B cell (primary cell): ENCODE measurements around the gene MTHFD2L. TPM values are rescaled to one million over a fixed set of nuclear protein-coding genes. Genes with fewer than 3 reads are reported as not detected.

Experiments used
- ATAC-seq: fragments of 200-7000 bp; cut with Tn5 transposase; one replicate; pipeline ENCODE4 v1.10.0; 2021; ENCODE audit warnings: low read depth, mild to moderate bottlenecking, moderate number of reproducible peaks, moderate library complexity
- CTCF ChIA-PET: fragments of 350-600 bp; sonication (Branson Sonifier 250); formaldehyde crosslinking; loops from one replicate; lab custom pipeline; 2021; ENCODE audit warnings: antibody characterized with exemption, inconsistent platforms; lab: Charles Lee
- POLR2A ChIA-PET: fragments of 350-600 bp; sonication (Branson Sonifier 250); formaldehyde crosslinking; loops from one replicate; lab custom pipeline; 2021; ENCODE audit warnings: antibody characterized with exemption; lab: Charles Lee
- DNase-seq: peaks from one replicate; pipeline ENCODE4 v3.0.0; 2013
- H2AFZ ChIP-seq: 2 replicates; pipeline ENCODE4 v1.6.1; 2012; ENCODE audit warnings: mild to moderate bottlenecking, low read depth, low read length; ENCODE audit not compliant: insufficient read depth, poor library complexity, severe bottlenecking
- H3K27ac ChIP-seq, 2 donors: 1 replicate in 1 of 2; 2 replicates in 1 of 2; pipeline ENCODE4 v1.5.1; 2012 to 2013; ENCODE audit warnings: low read length in 2 of 2, mild to moderate bottlenecking in 2 of 2, moderate library complexity in 1 of 2
- H3K27me3 ChIP-seq, 4 experiments: fragments of 200-600 bp in 1 of 4; sonication (generic) in 1 of 4; replicated peaks in 1 of 4; 1 replicate in 2 of 4; 2 replicates in 2 of 4; pipeline versions ENCODE4 v1.6.1 to v1.7.0; 2013 to 2016; ENCODE audit warnings: low read length in 3 of 4, mild to moderate bottlenecking in 2 of 4, mixed read lengths in 1 of 4, moderate library complexity in 1 of 4; ENCODE audit not compliant: insufficient read depth in 4 of 4, control insufficient read depth in 3 of 4; ENCODE audit errors: control extremely low read depth in 1 of 4
- H3K36me3 ChIP-seq, 2 experiments: replicated peaks in 1 of 2; 1 replicate in 1 of 2; 2 replicates in 1 of 2; pipeline versions ENCODE4 v1.6.1 to v1.7.1; 2013; ENCODE audit warnings: low read length in 1 of 2; ENCODE audit not compliant: insufficient read depth in 2 of 2, control insufficient read depth in 1 of 2; ENCODE audit errors: control extremely low read depth in 1 of 2, extremely low read depth in 1 of 2
- H3K4me1 ChIP-seq, 2 donors: fragments of 200-600 bp in 1 of 2; sonication (generic) in 1 of 2; 1 replicate in 1 of 2; 2 replicates in 1 of 2; pipeline versions ENCODE4 v1.5.1 to v1.6.1; 2013 to 2017; ENCODE audit warnings: low read length in 2 of 2; ENCODE audit not compliant: control insufficient read depth in 2 of 2, insufficient read depth in 2 of 2
- H3K4me2 ChIP-seq: replicated peaks from 2 replicates; pipeline ENCODE3; 2012; ENCODE audit warnings: mild to moderate bottlenecking, low read depth, low read length; ENCODE audit not compliant: poor library complexity, severe bottlenecking
- H3K4me3 ChIP-seq, 5 experiments: fragments of 200-600 bp in 1 of 5; sonication (generic) in 1 of 5; 1 replicate in 3 of 5; 2 replicates in 2 of 5; pipeline versions ENCODE4 v1.5.1 to v1.7.0; 2011 to 2016; ENCODE audit warnings: low read length in 4 of 5, mild to moderate bottlenecking in 4 of 5, low read depth in 2 of 5, control low read depth in 1 of 5, moderate library complexity in 1 of 5; ENCODE audit not compliant: insufficient read depth in 1 of 5; ENCODE audit errors: control extremely low read depth in 1 of 5, extremely low read depth in 1 of 5
- H3K79me2 ChIP-seq: fragments of 200-600 bp; sonication (generic); one replicate; pipeline ENCODE4 v1.6.0; 2016; ENCODE audit warnings: low read length; ENCODE audit not compliant: control insufficient read depth, insufficient read depth
- H3K9ac ChIP-seq: fragments of 200-600 bp; sonication (generic); 2 replicates; pipeline ENCODE4 v1.6.1; 2017; ENCODE audit warnings: mild to moderate bottlenecking, low read length, moderate library complexity
- H3K9me3 ChIP-seq, 3 donors: one replicate each; pipeline versions ENCODE4 v1.6.1 to v1.7.1; 2013; ENCODE audit warnings: low read length in 2 of 3; ENCODE audit not compliant: control insufficient read depth in 2 of 3, insufficient read depth in 1 of 3; ENCODE audit errors: control extremely low read depth in 1 of 3
- H4K20me1 ChIP-seq: 2 replicates; pipeline ENCODE4 v1.6.0; 2012; ENCODE audit warnings: mild to moderate bottlenecking, low read length; ENCODE audit not compliant: insufficient read depth, control insufficient read depth, poor library complexity, severe bottlenecking
- H3K27ac Mint-ChIP-seq: one replicate; pipeline ENCODE4 v1.8.0; 2021; ENCODE audit warnings: mixed read lengths
- H3K27me3 Mint-ChIP-seq: one replicate; pipeline ENCODE4 v1.8.0; 2021; ENCODE audit warnings: mixed read lengths
- H3K4me1 Mint-ChIP-seq: one replicate; pipeline ENCODE4 v1.8.0; 2021; ENCODE audit warnings: mixed read lengths
- H3K4me3 Mint-ChIP-seq: one replicate; pipeline ENCODE4 v1.8.0; 2021; ENCODE audit warnings: mixed read lengths
- H3K9me3 Mint-ChIP-seq: one replicate; pipeline ENCODE4 v1.8.0; 2022; ENCODE audit warnings: mixed read lengths; ENCODE audit not compliant: insufficient read depth
- CTCF ChIP-seq: fragments of 200-600 bp; IDR thresholded peaks from one replicate; pipeline ENCODE4 v1.8.0; 2022; ENCODE audit warnings: antibody characterized with exemption, mild to moderate bottlenecking
- EZH2 ChIP-seq: IDR thresholded peaks from 2 replicates; pipeline ENCODE4 v1.6.1; 2012; ENCODE audit warnings: borderline replicate concordance, low read depth, mild to moderate bottlenecking, moderate library complexity, low read length; ENCODE audit not compliant: insufficient read depth, poor library complexity, severe bottlenecking
- WGBS: methylation state at CpG from one replicate; pipeline ENCODE4 v1.1.5; 2013; ENCODE audit warnings: missing lambda C conversion rate; ENCODE audit not compliant: insufficient coverage; 5-methylcytosine and 5-hydroxymethylcytosine counted together
- intact Hi-C: fragments of 100-400 bp; cut with micrococcal nuclease; formaldehyde crosslinking; loops from one replicate; pipeline ENCODE4 v1.10.0; 2022
- polyA plus RNA-seq: library from polyadenylated mRNA; depleted of rRNA; stranded (reverse); fragments of >200 nt; gene quantifications from 2 replicates; pipeline ENCODE4 v1.2.3, GENCODE V29; 2012
- total RNA-seq, 2 donors: library from RNA; stranded (reverse); fragments of 120-200 nt in 1 of 2; gene quantifications; 1 replicate in 1 of 2; 2 replicates in 1 of 2; pipeline versions ENCODE4 v1.2.3 to v1.2.4, GENCODE V29; 2013 to 2022

Gene MTHFD2L
- total and polyA plus RNA-seq, 2 donors (not counting 1 experiment from before 2014, with no cell fraction given) = 5.5 to 12.6 TPM

- POLR2A ChIA-PET = no interaction called here
- H3K4me3 Mint-ChIP-seq = no peak overlapping the region
- no peak for ATAC-seq
- Histone ChIP-seq H3K4me3 (no peak overlapping the region), H4K20me1 (no peaks in the 10 kb centered on the region), H2AFZ (no peak overlapping the region), H3K4me1 (no peaks in the 10 kb centered on the region), H3K4me2 (no peak overlapping the region), H3K79me2 (no peaks in the 10 kb centered on the region), H3K9me3 (no peaks in the 10 kb centered on the region), H3K9ac (no peak overlapping the region), H3K36me3 (peaks cover 0 to 3% of the 10 kb centered on the region in 2 experiments), H3K27me3 (no peaks in the 10 kb centered on the region), H3K27ac (no peak overlapping the region)
- intact Hi-C loops = no loop called here
- peaks cover 5% of the 10 kb centered on the region for H3K4me1 Mint-ChIP-seq
- no peak overlapping the region for H3K27ac Mint-ChIP-seq
- DNase-seq = no peak
- CTCF ChIA-PET = no interaction called here
- no peak for TF ChIP-seq EZH2
- no peak for TF ChIP-seq CTCF
- H3K27me3 Mint-ChIP-seq = no peaks in the 10 kb centered on the region
- no peaks in the 10 kb centered on the region for H3K9me3 Mint-ChIP-seq
- WGBS = no CpG with 5 or more reads among the region's 1 CpG
Measured at GRCh38 chr4:74197080-74197479, 39.2 kb downstream of the MTHFD2L start.

- Histone ChIP-seq H3K27me3 (no peaks in the 10 kb centered on the region), H3K36me3 (peaks cover 0 to 3% of the 10 kb centered on the region in 2 experiments), H3K4me1 (peaks cover 16 to 17% of the 10 kb centered on the region in 2 donors), H3K79me2 (no peaks in the 10 kb centered on the region), H2AFZ (no peak overlapping the region), H3K4me2 (no peak overlapping the region), H3K4me3 (no peak overlapping the region), H3K9ac (no peak overlapping the region), H4K20me1 (no peaks in the 10 kb centered on the region), H3K9me3 (no peaks in the 10 kb centered on the region), H3K27ac (no peak overlapping the region)
- ChIA-PET CTCF (interaction anchor here (0.9 to 1.2 kb wide), 3 partner anchors 13 to 107 kb away, joined by 3 to 7 read pairs (median 4); no protein-coding TSS in a partner anchor), POLR2A (no interaction called here)
- H3K4me1 Mint-ChIP-seq = peaks cover 23% of the 10 kb centered on the region
- DNase-seq (no peak), ATAC-seq (no peak)
- WGBS = 67% methylated on average over 3 of the region's 5 CpGs
- no peaks in the 10 kb centered on the region for H3K9me3 Mint-ChIP-seq
- no peak overlapping the region for H3K4me3 Mint-ChIP-seq
- intact Hi-C loops = no loop called here
- no peak overlapping the region for H3K27ac Mint-ChIP-seq
- no peaks in the 10 kb centered on the region for H3K27me3 Mint-ChIP-seq
- TF ChIP-seq EZH2 (no peak), CTCF (no peak)
Measured at GRCh38 chr4:74202062-74202586, 44.2 kb downstream of the MTHFD2L start.
